Aorta (tissue), 5 donors: Measurements from ENCODE around the gene C16orf89. TPM values are rescaled to one million over a fixed set of nuclear protein-coding genes. Genes with fewer than 3 reads are reported as not detected.
"Not testable (repeated sequence)": the region's sequence is repeated elsewhere in the genome, so short reads cannot be mapped to it uniquely, and the experiment has no call there.

Source experiments
- ATAC-seq: fragments of 200-7000 bp; cut with Tn5 transposase; one replicate; pipeline ENCODE4 v1.9.1; 2022; ENCODE audit warnings: moderate library complexity; ENCODE audit not compliant: low FRiP score
- DNase-seq, 2 donors: peaks; one replicate each; pipeline ENCODE4 v3.0.0-alpha.2; 2020
- H3K27ac ChIP-seq, 2 donors: one replicate each; pipeline ENCODE4 v1.5.1; 2013; ENCODE audit warnings: low read length in 2 of 2, mild to moderate bottlenecking in 2 of 2, moderate library complexity in 2 of 2, control low read depth in 1 of 2, inconsistent platforms in 1 of 2, low read depth in 1 of 2
- H3K27me3 ChIP-seq, 2 donors: one replicate each; pipeline ENCODE4 v1.6.1; 2013; ENCODE audit warnings: control low read depth in 1 of 2, low read length in 1 of 2, mild to moderate bottlenecking in 1 of 2, moderate library complexity in 1 of 2; ENCODE audit not compliant: insufficient read depth in 2 of 2, control insufficient read depth in 1 of 2
- H3K36me3 ChIP-seq, 2 donors: one replicate each; pipeline ENCODE4 v1.6.1; 2013; ENCODE audit warnings: control low read depth in 1 of 2, low read length in 1 of 2, mild to moderate bottlenecking in 1 of 2; ENCODE audit not compliant: insufficient read depth in 2 of 2, control insufficient read depth in 1 of 2
- H3K4me1 ChIP-seq, 2 donors: one replicate each; pipeline ENCODE4 v1.6.1; 2013; ENCODE audit warnings: low read length in 2 of 2, control low read depth in 1 of 2, mild to moderate bottlenecking in 1 of 2, moderate library complexity in 1 of 2; ENCODE audit not compliant: insufficient read depth in 2 of 2, control insufficient read depth in 1 of 2
- H3K4me3 ChIP-seq, 2 donors: one replicate each; pipeline ENCODE4 v1.5.1; 2013; ENCODE audit warnings: low read length in 2 of 2, control low read depth in 1 of 2, mild to moderate bottlenecking in 1 of 2
- H3K9me3 ChIP-seq: one replicate; pipeline ENCODE4 v1.6.1; 2013; ENCODE audit warnings: mild to moderate bottlenecking, low read length; ENCODE audit not compliant: control insufficient read depth
- WGBS, 2 donors: extraction: QIAGEN DNeasy Blood & Tissue Kit; methylation state at CpG; one replicate each; pipeline ENCODE4 v1.1.7; 2013; 5-methylcytosine and 5-hydroxymethylcytosine counted together
- intact Hi-C, 2 donors: fragments of 100-400 bp; cut with DNase I; formaldehyde crosslinking; loops; one replicate each; pipeline versions ENCODE4 v1.14.2 to v1.15.0; 2022
- polyA plus RNA-seq, 2 donors: library from polyadenylated mRNA; stranded (reverse); fragments of 200-250 nt; gene quantifications; one replicate each; pipeline ENCODE4 v1.2.3, GENCODE V29; 2013
- total RNA-seq, 2 donors: library from RNA; stranded (reverse); fragmentation: NEBNext Ultra II Directional; extraction: Animal tissue kit (Norgen Biotek cat#: 25700); gene quantifications; one replicate each; pipeline ENCODE4 v1.2.1, GENCODE V29; 2021
- donor health status: healthy with polysubstance abuse.
- donor health status: Bipolar disorder and iron deficiency.
- donor health status: DM: no; HTN: no; CAD: no.
- donor health status: DM: no; HTN: no; CAD: no.
- donor health status: DM: yes; HTN: yes; CAD: no.

Gene C16orf89
- total and polyA plus RNA-seq, 4 donors = 1.9 to 31.6 (median 8.7) TPM

DNA sequence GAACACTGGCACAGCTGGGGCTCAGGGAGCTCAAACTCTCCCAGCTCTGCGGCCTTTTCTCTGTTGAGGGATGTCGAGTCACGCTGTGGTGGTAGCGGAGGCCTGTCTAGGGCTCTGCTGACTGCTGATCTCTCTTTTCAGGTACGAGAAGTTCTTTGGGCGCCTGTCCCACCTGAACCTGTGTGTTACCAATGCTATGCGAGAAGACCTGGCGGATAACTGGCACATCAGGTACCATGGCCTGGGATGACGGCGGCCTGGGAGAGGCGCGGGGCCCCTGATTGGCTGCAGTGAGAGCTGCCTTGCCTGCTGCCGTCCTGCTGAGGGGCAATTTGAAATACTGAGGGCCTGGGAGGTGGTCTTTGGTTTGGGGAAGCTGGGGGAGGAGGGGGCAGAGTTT is 11.5 kb upstream of the C16orf89 start:
- 96 to 97% methylated on average over 13 of the region's 13 CpGs for WGBS, 2 donors

DNA sequence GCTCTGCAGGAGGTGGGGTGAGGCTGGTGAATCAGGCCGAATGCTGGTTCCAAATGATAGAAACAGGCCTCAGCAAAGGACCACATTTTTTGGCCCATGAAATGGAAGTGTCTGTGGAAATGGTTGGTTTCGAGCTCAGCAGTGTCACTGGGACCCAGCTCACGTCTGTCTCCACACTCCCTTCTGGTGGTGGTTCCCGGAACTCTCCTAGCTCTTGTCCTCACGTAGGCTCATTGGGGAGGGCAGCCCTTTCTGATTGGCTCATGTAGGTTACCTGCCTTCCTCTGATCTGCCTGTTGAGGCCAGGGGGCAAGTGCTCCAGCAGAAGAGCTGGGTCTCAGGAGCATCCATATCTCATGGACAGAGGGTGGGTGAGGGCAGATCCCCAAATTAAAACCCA is 9.9 kb upstream of the C16orf89 start:
- Histone ChIP-seq H3K27ac (no peak overlapping the region), H3K4me3 (no peak overlapping the region), H3K36me3 (peaks cover 0 to 3% of the 10 kb centered on the region in 2 donors), H3K27me3 (no peaks in the 10 kb centered on the region), H3K4me1 (no peaks in the 10 kb centered on the region), H3K9me3 (no peaks in the 10 kb centered on the region)
- DNase-seq (no peak), ATAC-seq (no peak)
- WGBS, 2 donors = 60 to 73% methylated on average over 5 of the region's 5 CpGs
- intact Hi-C loops = no loop called here

More for the DNA sequence above, 11.5 kb upstream of the C16orf89 start:
- DNase-seq (no peak), ATAC-seq (no peak)
- intact Hi-C loops = no loop called here
- Histone ChIP-seq H3K27ac (no peak overlapping the region), H3K27me3 (no peaks in the 10 kb centered on the region), H3K36me3 (peaks cover 0 to 3% of the 10 kb centered on the region in 2 donors), H3K4me1 (no peaks in the 10 kb centered on the region), H3K4me3 (no peak overlapping the region), H3K9me3 (no peaks in the 10 kb centered on the region)

DNA sequence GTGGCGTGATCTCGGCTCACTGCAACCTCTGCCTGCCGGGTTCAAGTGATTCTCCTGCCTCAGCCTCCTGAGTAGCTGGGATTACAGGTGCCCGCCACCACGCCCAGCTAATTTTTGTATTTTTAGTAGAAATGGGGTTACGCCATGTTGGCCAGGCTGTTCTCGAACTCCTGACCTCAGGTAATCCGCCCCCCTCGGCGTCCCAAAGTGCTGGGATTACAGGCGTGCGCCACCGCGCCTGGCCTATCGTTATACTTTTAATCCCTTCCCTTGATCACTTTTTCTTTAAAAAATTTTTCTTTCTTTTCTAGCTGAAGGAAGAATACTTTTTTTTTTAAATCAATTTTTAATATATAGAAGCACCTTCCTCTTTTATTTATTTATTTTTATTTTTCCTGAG is 8.0 kb upstream of the C16orf89 start:
- H3K9me3 ChIP-seq, H3K4me3 ChIP-seq, H3K27me3 ChIP-seq, H3K36me3 ChIP-seq, intact Hi-C loops, H3K27ac ChIP-seq, H3K4me1 ChIP-seq, ATAC-seq: not testable (repeated sequence)
- WGBS, 2 donors = 93 to 95% methylated on average over 15 of the region's 15 CpGs
- DNase-seq = peak in 1 of 2 donors; percentile 40

DNA sequence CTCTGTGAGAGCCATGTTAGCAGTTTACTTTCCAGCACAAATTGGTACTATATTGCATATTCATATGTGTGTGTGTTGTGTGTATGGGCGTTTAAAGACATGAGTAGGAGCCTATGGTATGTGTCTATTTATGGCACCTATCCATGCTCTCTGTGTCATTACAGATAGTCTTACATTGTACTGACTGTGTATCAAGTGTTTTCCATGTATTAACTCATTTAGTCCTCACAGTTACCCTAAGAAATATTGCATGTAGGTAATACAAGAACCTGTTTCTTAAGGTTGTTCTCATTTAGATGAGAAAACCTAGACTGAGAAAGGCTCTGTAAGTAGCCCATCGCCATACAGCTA is 7.5 kb upstream of the C16orf89 start:
- no peak overlapping the region for H3K27ac ChIP-seq
- no peaks in the 10 kb centered on the region for H3K4me1 ChIP-seq
- intact Hi-C loops = no loop called here
- no peaks in the 10 kb centered on the region for H3K27me3 ChIP-seq
- H3K9me3 ChIP-seq = no peaks in the 10 kb centered on the region
- 73 to 74% methylated on average over 2 of the region's 2 CpGs for WGBS, 2 donors
- H3K36me3 ChIP-seq = peaks cover 0 to 3% of the 10 kb centered on the region in 2 donors
- DNase-seq (no peak), ATAC-seq (no peak)
- no peak overlapping the region for H3K4me3 ChIP-seq

DNA sequence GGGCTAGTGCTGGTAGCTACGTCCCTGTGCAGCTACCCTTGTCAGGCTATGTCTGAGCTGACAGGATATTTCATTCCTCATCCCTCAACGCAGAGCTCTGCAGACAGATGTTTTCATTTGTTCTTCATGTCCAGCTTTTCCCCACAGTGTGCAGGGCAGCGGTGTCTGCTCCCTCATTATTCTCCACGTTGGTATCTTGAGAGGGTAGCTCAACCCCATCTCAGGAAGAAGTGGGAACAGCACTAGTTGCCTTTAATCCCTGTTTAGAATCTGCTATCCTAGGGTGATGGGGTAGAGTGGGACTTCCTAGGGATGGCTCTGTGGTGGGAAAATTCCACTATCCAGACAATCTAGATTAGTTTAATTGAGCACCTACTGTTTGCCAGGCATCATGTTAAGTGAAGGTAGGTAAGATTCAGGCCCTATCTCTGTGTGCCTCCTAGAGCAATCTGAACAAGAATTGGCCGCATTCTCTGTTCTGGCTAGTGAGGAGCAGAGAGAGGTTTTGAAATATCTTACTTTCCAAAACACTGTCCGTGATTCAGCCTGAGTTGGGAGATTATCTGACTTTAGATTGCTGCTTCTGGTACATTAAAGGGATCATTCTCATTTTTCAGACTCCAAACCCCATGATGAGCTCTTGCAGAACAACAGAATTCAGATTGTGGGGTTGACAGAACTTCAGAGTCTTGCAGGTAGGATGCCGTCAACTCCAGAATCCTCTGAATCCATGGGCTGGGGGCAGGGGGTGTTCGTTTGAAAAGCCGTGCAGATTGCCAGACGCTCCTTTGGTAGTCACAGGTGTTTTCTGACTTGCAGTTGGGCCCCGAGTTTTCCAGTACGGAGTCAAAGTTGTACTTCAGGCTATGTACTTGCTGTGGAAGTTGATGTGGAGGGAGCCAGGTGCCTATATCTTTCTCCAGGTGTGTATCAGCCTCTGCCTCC is 6.8 kb upstream of the C16orf89 start:
- DNase-seq (peak in 1 of 2 donors; percentile 53), ATAC-seq (no peak)
- H3K27ac ChIP-seq = peak overlapping the region in 1 of 2 donors; percentile 52
- WGBS, 2 donors = 58% methylated on average over 12 of the region's 12 CpGs
- intact Hi-C loops = no loop called here
- H3K27me3 ChIP-seq = no peaks in the 10 kb centered on the region
- peaks cover 0 to 3% of the 10 kb centered on the region in 2 donors for H3K36me3 ChIP-seq
- no peaks in the 10 kb centered on the region for H3K4me1 ChIP-seq
- H3K4me3 ChIP-seq = peak overlapping the region in 1 of 2 donors; percentile 64
- H3K9me3 ChIP-seq = no peaks in the 10 kb centered on the region

DNA sequence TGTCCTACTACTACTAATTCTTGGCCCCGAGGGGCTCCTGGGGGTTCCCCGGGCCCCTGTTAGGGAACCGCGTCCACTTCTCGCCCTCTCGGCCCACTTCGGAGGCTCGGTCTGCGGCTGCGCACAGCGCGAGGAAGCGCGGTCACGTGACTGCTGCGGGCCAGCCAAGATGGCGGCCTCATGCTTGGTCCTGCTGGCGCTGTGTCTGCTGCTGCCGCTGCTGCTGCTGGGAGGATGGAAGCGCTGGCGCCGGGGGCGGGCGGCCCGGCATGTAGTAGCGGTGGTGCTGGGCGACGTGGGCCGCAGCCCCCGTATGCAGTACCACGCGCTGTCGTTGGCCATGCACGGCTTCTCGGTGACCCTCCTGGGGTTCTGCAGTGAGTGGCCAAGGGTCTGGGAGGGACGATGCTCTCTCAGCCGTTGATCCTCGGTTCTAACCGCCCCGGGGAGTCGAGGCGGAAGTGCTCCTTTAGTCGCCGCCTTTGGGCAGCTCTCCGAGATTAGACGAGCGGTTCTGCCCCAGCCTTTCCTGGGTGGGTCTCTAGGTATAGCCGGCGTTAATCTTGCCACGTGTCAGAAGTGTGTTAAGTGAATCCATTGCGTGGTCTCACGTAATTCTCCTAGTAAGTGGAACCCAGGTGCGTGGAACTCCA is 6.1 kb upstream of the C16orf89 start, which contains the start of gene ALG1:
ALG1 (plus strand) TSS at position 163 of the 653 bp plus-strand sequence; CDS start at position 170, 7 bp downstream.
- no peaks in the 10 kb centered on the region for H3K27me3 ChIP-seq
- ATAC-seq (peak; percentile 96), DNase-seq (peak; percentile 93 to 98)
- peak within 1 kb of the TSS in 1 of 2 donors; percentile 52 for H3K27ac ChIP-seq
- no peaks in the 10 kb centered on the region for H3K4me1 ChIP-seq
- intact Hi-C loops = no loop called here
- no peaks in the 10 kb centered on the region for H3K9me3 ChIP-seq
- peak within 1 kb of the TSS; percentile 56 to 64 for H3K4me3 ChIP-seq
- peaks cover 0 to 3% of the 10 kb centered on the region in 2 donors for H3K36me3 ChIP-seq
- 0% methylated on average over 53 of the region's 53 CpGs for whole genome bisulfite sequencing, 2 donors

DNA sequence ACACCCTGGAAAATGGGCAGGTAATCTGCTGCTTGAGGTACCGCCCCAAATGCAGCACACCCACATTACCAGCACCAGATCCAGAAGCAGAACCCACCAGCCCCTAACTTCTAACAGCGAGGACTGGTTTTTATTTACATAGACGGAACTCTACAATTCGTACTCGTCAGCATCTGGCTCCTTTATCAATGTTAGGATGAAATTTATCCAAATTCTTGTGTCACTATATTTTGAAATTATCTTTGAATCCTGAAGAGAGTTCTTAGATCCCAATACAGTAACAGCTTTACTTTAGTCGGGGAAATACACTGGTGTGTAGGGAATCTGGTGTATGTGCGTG is 5.6 kb upstream of the C16orf89 start:
- 59 to 61% methylated on average over 7 of the region's 7 CpGs for WGBS, 2 donors
- Histone ChIP-seq H3K27ac (no peak overlapping the region), H3K27me3 (no peaks in the 10 kb centered on the region), H3K36me3 (peaks cover 0 to 2% of the 10 kb centered on the region in 2 donors), H3K4me3 (peak overlapping the region in 1 of 2 donors; percentile 21), H3K9me3 (no peaks in the 10 kb centered on the region), H3K4me1 (no peaks in the 10 kb centered on the region)
- intact Hi-C loops = no loop called here
- ATAC-seq (no peak), DNase-seq (peak in 1 of 2 donors; percentile 3)

DNA sequence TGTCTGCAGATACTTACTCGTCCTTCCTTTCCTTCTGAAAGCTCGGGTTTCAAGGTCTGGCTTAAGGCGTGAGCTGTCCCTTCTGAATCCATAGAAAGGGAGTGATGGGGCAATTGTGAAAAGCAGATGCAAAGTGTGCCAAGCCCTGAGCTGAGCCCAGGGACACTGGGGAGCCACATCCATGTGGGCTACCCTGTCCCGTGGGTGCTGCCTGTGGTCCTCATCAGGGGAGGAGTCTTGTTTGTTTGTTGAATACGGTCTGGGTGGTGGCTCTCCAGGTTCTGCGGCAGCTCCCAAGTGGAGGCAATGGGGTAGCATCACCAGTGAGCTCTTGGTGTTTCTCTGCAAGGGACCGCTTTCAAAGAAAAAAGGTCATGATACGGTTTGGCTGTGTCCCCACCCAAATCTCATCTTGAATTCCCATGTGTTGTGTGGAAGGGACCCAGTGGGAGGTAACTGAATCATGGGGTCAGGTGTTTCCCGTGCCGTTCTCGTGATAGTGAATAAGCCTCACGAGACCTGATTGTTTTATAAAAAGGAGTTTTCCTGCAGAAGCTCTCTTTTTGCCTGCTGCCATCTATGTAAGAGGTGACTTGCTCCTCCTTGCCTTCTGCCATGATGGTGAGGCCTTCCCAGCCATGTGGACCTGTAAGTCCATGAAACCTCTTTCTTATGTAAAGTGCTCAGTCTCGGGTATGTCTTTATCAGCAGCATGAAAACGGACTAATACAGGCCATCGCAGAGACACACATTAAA is 4.9 kb upstream of the C16orf89 start:
- Histone ChIP-seq H3K9me3 (no peaks in the 10 kb centered on the region), H3K36me3 (peaks cover 0 to 2% of the 10 kb centered on the region in 2 donors), H3K4me3 (no peak overlapping the region), H3K27me3 (no peaks in the 10 kb centered on the region), H3K27ac (no peak overlapping the region), H3K4me1 (no peaks in the 10 kb centered on the region)
- ATAC-seq (no peak), DNase-seq (peak in 1 of 2 donors; percentile 39)
- WGBS, 2 donors = 90 to 94% methylated on average over 15 of the region's 15 CpGs
- intact Hi-C loops = no loop called here
